Erythroblast (primary cell): ENCODE results near the gene BTNL2.

Experiments
- GATA1 ChIP-seq: IDR thresholded peaks from 2 replicates; pipeline ENCODE4 v1.6.1; 2011; ENCODE audit warnings: low read depth, mild to moderate bottlenecking, control low read depth, low read length, moderate library complexity
- POLR2A ChIP-seq: IDR thresholded peaks from 2 replicates; pipeline ENCODE4 v1.6.1; 2011; ENCODE audit warnings: mild to moderate bottlenecking, low read length

DNA sequence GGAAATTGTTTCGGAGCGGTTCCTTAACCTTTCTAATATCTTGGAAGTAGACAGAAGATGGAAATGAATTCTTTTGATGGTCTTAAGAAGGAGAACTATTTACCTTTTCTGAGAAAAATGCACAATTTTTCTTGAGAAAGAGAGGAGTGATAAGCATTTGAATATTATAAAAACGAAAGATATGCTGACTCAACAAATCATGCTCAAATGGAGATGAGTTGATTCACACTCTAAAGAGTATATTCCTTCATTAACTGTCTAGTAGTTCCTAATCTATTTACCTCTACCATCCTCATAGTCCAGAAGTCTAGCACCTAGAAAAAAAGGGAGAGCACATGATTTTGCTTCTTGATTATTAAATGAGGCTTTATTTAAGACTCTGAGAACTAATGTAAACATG lies 39.3 kb downstream of the BTNL2 start:
- TF ChIP-seq POLR2A (no peak), GATA1 (no peak)
